NCI-H748 (cell line): ENCODE data around the gene MED12.
"Not testable (repeated sequence)": the region's sequence is repeated elsewhere in the genome, so short reads cannot be mapped to it uniquely, and the experiment has no call there.

ENCODE experiments used
- DNase-seq: peaks from one replicate; lab custom pipeline; 2025; ENCODE audit not compliant: unreplicated experiment; lab: John Stamatoyannopoulos, UW

The MED12 gene

DNA sequence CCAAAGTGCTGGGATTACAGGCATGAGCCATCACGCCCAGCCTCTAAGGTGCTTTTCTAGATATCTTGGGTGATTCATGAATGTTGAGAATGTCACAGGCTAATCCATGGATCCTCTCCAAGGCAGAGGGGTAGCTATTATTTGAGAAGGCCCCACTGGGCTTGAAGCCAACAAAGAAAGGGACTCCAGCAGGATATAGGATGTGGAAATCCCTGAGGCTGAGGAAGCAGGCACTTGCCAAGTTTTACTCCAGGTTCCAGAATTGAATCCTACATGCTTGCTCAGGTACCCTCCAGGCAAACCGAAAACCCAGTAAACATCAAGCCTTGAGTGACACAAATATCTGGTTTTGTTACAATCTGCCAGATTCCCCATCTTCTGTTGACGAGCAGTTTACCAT, 42.1 kb downstream of the MED12 start:
- no peak for DNase-seq

DNA sequence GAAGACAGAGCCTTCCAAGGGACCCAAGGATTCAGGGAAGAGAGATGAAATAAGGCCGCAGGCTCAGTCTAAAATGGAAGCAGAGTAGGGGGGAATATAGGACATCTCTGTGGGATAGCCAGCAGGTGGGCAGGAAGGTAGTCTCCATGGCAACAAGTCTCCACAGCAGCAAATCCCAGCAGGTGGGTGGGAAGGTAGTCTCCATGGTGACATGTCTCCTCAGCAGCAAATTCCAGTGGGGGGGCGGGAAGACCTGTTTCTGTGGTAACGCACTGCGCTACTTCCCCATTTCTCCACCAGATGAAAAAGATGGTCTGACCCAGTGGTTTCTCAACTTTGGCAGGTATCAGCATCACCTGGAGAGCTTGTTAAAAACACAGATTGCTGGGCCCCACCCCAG, 44.6 kb downstream of the MED12 start:
- DNase-seq = peak; percentile 88

DNA sequence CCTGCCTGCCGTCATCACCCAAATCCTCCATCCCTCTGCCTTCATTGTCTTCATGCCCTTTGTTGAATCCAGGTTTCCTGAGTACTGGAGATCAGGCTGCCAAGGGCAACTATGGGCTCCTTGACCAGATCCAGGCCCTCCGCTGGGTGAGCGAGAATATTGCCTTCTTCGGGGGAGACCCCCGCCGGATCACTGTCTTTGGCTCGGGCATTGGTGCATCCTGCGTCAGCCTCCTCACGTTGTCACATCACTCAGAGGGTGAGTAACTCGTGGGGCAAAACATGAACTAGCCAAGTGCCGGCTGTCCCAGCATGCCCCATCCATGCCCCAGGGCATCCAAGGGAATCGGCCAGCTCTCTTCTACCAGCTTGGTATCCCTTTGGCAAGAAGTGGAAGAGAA, 45.7 kb downstream of the MED12 start:
- no peak for DNase-seq

DNA sequence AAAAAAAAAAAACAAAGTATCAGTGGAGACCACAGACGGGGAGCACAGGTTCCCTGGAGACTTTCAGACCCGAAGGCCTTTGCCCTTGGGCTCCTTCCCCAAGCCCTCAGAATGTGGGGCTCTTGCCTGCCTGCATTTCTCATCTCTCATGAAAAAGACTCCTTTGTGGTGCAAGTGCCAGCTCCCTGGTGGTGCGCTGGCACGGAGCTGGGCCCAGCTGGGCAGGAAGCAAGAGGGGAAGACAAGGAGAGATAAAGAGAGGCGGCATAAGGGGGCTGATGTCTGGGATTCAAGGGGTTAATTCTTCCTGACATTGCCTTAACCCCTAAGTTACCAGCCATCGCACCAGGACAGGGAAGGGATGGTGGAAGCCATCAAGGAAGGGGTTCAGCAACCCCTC, 48.1 kb downstream of the MED12 start:
- no peak for DNase-seq

DNA sequence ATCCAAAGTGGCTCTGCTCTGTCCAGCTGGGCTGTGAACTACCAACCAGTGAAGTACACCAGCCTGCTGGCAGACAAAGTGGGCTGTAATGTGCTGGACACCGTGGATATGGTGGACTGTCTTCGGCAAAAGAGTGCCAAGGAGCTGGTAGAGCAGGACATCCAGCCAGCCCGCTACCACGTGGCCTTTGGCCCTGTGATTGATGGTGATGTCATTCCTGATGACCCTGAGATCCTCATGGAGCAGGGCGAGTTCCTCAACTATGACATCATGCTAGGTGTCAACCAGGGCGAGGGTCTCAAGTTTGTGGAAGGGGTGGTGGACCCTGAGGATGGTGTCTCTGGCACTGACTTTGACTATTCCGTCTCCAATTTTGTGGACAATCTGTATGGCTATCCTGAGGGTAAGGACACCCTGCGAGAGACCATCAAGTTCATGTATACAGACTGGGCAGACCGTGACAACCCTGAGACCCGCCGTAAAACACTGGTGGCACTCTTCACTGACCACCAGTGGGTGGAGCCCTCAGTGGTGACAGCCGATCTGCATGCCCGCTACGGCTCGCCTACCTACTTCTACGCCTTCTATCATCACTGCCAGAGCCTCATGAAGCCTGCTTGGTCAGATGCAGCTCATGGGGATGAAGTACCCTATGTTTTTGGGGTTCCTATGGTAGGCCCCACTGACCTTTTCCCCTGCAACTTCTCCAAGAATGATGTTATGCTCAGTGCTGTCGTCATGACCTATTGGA, 48.8 kb downstream of the MED12 start:
- no peak for DNase-seq

DNA sequence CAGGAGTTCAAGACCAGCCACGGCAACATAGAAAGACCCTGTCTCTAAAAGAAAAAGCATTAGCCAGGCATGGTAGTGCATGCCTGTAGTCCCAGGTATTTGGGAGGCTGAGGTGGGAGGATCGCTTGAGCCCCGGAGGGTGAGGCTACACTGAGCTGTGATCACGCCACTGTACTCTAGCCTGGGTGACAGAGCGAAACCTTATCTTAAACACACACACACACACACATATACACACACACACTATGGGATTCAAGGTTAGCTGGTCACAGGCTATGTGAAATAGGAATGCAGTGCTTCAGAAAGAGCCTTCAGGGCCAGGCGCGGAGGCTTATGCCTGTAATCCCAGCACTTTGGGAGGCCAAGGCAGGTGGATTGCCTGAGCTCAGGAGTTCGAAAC, 49.7 kb downstream of the MED12 start:
- no peak for DNase-seq

DNA sequence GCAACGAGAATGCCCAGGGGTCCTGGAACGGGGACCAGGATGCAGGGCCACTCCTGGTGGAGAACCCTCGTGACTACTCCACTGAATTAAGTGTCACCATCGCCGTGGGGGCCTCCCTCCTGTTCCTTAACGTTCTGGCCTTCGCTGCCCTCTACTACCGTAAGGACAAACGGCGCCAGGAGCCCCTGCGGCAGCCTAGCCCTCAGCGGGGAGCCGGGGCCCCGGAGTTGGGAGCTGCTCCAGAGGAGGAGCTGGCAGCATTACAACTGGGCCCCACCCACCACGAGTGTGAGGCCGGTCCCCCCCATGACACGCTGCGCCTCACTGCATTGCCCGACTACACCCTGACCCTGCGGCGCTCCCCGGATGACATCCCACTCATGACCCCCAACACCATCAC, 51.2 kb downstream of the MED12 start:
- DNase-seq = no peak

DNA sequence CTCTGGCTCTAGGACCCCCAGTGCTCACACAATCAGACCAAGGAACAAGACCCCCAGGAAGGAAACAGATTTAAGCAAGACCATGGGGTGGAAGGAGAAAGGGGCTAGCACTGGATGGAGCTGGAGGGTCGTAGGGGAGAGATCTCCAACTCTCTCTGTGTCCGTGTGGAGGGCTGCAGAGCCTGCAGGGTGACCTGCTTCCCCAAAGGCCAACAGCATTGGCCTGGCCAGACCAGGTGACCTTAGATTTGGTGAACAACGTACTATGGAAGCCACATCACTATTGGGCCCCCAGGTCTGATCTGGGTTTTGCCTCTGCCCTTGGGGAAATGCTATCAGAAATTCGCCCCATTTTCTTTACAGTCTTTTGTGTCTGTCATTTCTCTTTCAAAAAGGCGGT, 52.3 kb downstream of the MED12 start:
- no peak for DNase-seq

DNA sequence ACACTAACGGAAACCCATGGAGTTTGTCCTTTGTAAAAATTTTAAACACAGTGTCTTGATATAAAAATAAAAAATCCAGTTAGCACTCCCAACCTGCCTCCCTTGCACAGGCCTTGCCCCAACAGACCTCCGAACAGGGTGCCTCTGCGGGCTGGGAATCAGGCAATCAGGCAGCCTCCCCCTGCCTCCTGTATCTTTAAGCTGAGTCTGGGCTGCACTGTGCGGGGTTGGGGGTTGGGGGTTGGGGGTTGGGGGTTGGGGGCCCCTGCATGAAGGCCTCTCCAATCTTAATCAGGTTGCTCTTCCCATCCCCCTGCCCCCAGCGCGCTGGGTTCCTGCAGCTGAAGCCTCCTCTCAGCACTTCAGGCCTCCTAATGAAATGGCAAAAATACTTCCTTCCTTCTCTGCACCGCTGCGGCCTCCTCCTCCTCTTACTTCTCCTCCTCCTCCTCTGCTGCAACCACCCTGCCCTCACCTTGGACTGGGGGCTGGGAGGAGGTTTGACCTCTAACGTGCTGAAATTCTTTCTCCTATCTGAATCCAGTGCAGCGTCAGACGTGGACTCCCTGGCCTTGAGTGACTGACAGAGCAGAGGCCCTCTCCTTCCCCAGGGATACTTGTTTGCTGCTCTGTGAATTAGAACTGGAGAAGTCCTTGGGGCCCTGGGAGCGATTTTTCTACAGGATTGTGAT, 52.9 kb downstream of the MED12 start:
- DNase-seq = no peak

DNA sequence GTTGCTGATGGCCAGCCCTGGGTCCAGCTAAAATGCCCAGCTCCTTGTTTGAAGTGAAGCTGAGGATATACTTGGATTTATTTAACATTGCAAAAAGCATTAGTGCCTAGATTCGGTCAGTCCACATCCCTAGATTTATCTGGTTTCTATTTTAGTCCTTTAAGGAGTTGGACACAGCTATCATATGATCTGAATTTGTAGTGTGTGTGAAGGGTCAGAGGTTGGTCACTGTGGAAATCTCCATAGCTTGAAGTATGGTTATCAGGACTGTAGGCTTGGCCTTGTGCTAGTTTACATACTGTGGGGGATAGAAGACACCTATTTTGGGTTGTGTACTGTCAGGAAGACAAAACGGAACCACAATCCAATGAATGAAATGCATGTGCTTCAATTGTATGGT, 55.0 kb downstream of the MED12 start:
- no peak for DNase-seq

DNA sequence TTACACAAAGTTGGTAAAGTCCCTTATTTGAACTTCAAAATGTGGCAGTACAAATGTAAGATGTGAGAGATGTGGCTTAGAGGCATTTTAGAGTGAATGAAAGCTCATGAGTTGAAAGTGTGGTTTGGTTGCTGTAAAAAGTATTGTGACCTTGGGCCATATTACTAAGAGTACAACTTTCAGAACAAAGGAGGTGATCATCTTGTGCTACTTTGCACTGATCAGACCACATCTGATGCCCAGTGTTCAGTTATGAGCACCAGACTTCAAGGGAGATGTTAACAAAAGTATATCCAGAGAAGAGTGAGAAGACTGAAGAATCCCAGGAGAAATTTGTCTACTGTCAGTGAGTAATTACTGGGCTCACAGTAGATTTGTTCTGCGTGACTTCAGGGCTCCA, 56.4 kb downstream of the MED12 start:
- DNase-seq = no peak

DNA sequence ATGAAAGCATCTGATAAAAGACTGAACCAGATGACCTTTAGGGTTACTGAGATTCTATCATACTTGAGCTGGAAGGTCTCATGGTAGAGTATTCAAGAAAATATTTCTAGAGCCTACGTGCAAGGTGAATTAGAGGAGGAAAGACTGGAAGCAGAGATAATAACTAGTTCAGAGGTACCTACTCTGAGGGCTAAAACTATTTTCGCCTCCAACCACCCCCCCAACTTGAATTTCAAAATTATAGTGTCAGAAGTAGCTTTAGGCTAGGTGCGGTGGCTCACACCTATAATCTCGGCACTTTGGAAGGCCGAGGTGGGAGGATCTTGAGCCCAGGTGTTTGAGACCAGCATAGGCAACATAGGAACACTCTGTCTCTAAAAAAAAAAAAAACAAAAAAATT, 57.1 kb downstream of the MED12 start:
- no peak for DNase-seq

DNA sequence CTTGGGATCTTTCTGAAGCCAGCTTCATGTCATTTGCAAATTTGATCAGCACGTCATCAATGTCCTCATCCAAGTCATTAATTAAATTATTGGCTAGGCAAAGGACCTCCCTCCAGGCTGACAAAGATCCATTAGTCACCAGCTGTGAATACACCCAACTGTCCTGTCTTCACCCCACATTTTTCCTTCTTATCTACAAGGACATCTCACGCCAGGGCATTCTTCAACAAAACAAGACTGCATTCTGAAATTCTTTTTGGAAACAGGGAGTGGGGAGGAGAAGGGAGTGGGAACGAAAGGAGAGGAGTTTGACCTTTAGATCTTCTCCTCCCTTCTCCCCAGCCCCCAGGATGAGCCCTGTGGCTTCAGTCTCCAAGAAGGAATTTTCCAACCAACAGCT, 58.9 kb downstream of the MED12 start:
- no peak for DNase-seq

DNA sequence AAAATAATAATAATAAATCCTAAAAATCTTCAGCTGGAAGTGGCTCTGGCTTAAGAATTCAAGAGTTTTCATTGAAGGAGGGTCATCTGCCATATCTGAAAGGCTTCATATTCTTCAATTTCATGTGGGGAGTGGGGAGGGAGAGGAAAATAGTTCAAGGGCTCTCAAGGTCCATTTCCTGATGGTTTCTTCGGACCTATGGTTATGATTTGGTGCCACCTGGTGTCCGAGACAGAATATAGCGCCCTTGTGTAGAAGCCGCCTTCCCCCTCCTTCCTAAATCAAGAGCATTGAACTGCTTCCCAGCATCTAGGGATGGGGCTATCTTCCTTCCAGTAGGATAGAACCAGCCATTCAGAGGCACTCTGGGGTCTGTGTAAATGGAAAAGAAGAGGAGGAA, 60.5 kb downstream of the MED12 start:
- DNase-seq = peak; percentile 66

DNA sequence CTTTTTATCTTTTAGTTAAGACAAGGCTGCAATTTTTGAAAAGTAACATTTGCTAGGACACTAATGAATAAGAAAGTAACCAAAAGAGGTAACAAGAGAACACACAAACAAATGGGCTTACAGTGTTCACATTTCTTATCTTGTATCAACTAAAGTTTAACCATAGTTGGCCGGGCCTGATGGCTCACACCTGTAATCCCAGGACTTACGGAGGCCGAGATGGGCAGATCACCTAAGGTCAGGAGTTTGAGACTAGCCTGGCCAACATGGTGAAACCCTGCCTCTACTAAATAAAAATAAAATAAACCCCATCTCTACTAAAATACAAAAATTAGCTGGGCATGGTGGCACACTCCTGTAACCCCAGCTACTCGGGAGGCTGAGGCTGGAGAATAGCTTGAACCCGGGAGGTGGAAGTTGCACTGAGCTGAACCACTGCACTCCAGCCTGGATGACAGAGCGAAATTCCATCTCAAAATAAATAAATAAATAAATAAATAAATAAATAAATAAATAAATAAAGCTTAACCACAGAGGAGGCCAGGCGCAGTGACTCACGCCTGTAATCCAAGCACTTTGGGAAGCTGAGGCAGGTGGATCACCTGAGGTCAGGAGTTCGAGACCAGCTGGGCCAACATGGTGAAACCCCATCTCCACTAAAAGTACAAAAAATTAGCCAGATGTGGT, 62.3 kb downstream of the MED12 start:
- DNase-seq = not testable (repeated sequence)

DNA sequence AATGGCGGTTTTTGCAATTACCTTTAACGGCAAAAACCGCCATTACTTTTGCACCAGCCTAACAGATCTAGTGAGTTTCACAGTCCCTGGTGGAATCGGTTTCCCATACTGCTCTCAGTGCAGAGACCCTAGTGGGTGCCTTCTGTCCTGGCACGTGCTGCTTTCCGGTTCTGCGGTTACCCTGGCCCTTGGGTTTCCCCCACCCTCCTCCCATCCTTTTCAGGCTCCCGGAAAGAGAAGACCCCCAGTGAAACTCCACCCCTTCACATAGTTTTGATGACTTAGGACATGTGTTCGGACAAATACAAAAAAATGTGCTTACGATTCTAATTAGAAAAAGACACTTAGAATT, 63.1 kb downstream of the MED12 start:
- DNase-seq = peak; percentile 17

DNA sequence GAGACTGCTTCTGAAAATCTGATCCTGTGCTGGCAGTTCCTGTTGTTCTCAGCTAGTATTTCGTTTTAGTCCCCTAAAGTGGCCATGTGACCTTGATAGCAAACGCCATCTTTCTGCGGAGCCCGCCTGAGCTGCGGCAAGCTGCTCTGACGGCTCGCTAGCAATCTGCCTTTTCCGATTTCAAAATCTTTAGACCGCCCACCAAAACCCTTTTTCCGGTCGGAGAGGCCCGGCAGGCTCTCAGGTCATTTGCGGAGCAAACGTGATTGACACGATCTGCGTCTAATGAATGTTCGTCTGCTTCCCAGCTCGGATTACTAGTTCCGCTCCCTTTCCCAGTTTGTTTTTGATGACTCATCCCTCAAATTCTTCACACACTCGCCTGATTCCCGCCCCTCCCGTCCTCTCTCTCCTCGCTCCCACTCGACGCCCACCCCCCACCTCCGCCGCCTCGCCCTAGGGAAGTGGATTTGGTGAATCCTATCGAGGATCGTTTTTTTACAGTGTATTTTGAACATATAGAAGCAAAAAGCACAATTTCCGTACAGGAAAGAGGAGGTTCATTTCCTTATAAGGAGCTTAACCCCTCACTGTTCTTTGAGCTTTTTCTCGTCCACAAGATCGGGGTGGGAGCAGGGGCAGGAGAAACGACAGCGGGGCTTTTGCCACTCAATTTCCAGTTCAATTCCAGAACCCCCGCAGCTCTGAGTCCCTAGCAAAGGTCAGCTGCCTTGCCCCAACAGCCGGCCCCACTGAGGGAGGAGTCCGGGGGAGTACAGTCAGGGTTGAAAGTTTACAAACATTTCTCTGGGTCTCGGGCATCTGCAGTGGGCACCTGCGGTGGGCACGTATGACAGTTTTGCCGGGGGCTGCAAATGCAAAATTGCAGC, 63.8 kb downstream of the MED12 start:
- peak; percentile 98 for DNase-seq

DNA sequence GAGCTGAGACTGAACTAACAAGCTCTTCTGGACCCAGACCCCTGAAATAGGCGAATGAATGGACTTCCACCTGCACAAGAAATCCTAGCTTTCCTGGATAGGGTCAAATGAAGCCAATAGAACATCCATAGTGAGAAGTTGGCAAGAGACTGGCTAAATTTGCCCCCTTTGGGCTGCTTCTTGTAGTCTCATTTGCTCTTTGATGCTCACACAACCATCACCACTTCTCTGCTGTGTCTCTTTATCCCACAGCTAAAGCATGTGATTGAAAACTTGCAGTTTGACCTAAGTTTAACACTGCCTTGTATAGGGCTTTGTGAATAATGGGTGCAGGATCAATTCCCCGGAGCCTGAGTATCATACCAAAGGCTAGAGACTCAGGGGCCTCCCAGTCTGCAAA, 64.5 kb downstream of the MED12 start:
- DNase-seq = no peak

DNA sequence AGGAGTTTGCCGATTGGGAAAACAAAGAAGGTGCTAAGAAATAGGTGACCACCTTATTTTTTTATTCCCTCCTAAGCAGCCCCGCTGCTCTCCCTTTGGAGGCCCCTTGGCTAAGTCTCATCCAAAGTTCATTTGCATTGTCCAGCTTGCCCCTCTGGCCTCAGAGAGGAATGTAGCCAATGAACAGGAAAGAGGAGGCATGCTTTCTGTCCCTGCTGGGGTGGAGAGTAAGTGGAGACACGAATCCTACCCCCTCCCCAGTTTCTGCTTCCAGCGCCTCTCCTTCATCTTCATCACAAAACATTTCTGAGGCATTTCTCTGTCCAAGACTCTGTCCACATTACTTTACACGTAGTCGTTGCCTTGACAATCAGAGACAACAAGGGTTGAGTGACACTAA, 64.9 kb downstream of the MED12 start:
- DNase-seq = no peak

DNA sequence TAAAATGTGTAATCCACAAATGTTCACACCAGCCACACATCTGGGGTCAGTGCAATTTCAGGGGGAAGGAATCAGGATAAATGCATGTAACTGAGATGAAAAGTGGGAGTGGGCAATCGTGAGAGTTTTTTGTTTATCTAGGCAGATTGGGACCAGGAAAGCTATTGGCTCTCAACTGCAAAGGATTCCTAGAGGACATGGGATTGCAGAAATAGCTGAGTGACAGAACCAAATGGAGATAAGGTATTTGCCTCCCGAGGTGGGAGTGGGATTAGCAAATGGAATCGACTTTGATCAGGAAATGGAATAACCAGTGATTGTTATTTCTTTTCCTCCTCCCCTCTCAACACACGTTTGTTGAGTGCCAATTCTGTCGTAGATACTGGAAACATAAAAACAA, 65.7 kb downstream of the MED12 start:
- no peak for DNase-seq

DNA sequence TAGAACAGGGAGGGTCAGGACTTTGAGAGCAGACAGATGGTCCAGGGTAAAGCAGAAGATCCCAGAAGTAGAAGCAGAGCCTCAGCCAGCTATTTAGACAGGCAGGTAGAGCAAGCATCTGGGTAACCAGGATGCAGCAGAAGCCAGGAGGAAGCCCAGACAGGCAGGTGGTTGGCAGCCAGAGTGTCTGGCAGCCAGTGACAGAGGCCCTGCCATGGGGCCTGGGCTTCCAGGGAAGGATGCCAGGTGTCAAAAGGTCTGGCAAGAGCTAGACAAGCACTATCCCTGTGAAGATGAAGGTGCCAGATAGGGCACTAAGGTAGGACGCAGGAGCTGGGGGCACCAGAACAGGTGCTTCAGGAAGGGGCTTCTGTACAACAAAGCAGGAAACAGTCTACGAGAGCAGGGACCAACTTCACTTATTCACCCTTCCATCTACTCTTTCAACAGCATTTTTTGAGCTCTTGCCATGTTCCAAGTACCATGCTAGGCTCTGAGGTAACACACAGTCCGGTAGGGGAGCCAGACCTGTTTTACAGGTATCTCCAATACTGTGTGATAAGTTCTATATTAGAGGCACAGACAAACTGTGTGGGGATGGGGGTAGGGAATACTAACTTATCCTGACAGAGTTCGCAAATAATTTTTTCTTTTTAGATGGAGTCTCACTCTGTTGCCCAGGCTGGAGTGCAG, 66.6 kb downstream of the MED12 start:
- DNase-seq = no peak
